SU-DHL-6 (cell line): ENCODE data around the gene SUDS3.
A peak's percentile ranks its signal among the peaks of the same experiment; 100 is the strongest.

ENCODE experiments used
- H2AFZ ChIP-seq: fragments of 200-600 bp; sonication (generic); 2 replicates; pipeline ENCODE4 v1.6.1; 2014; ENCODE audit warnings: low read depth, mild to moderate bottlenecking, moderate library complexity, mixed read lengths, antibody characterized with exemption, low read length; ENCODE audit not compliant: severe bottlenecking
- H3F3A ChIP-seq: fragments of 200-600 bp; shearing (Covaris generic); 2 replicates; pipeline ENCODE4 v1.6.0; 2016; ENCODE audit warnings: antibody characterized with exemption, mild to moderate bottlenecking; ENCODE audit not compliant: insufficient read depth
- H3K27ac ChIP-seq: fragments of 200-600 bp; sonication (generic); 2 replicates; pipeline ENCODE4 v1.5.1; 2016; ENCODE audit warnings: low read depth, mild to moderate bottlenecking, low read length, moderate library complexity, mixed read lengths
- H3K27me3 ChIP-seq: fragments of 200-600 bp; sonication (generic), shearing (Covaris generic); 2 replicates; pipeline ENCODE4 v1.6.0; 2014; ENCODE audit warnings: mild to moderate bottlenecking, low read length
- H3K36me3 ChIP-seq: fragments of 200-600 bp; sonication (generic); 2 replicates; pipeline ENCODE4 v1.6.1; 2014; ENCODE audit warnings: mild to moderate bottlenecking, low read length, mixed read lengths
- H3K4me2 ChIP-seq: fragments of 300-600, 200-600 bp; shearing (Covaris generic), sonication (generic); 2 replicates; pipeline ENCODE4 v1.6.0; 2014; ENCODE audit warnings: low read length, low read depth, mild to moderate bottlenecking; ENCODE audit not compliant: poor library complexity, severe bottlenecking
- H3K4me3 ChIP-seq: fragments of 200-600 bp; sonication (generic); 2 replicates; pipeline ENCODE4 v1.5.1; 2014; ENCODE audit warnings: antibody characterized with exemption, low read length, mild to moderate bottlenecking, mixed read lengths; ENCODE audit not compliant: insufficient read depth, poor library complexity, severe bottlenecking
- H3K79me2 ChIP-seq: fragments of 200-600 bp; sonication (generic); 2 replicates; pipeline ENCODE4 v1.6.1; 2014; ENCODE audit warnings: mild to moderate bottlenecking, low read length, moderate library complexity; ENCODE audit not compliant: insufficient read depth
- H3K9ac ChIP-seq: fragments of 200-600 bp; sonication (generic); 2 replicates; pipeline ENCODE4 v1.7.0; 2014; ENCODE audit warnings: mild to moderate bottlenecking, low read length
- H3K9me2 ChIP-seq: fragments of 200-600 bp; sonication (generic); replicated peaks from 2 replicates; pipeline ENCODE4 v1.6.1; 2014; ENCODE audit warnings: low read length; ENCODE audit not compliant: insufficient read depth
- H3K9me3 ChIP-seq: fragments of 200-600 bp; sonication (generic); 2 replicates; pipeline ENCODE4 v1.6.1; 2014; ENCODE audit warnings: low read length, mixed read lengths; ENCODE audit not compliant: insufficient read depth
- H4K20me1 ChIP-seq: fragments of 200-600 bp; sonication (generic); 2 replicates; pipeline ENCODE4 v1.6.1; 2014; ENCODE audit warnings: low read depth, mild to moderate bottlenecking, antibody characterized with exemption, low read length, moderate library complexity, mixed read lengths
- CTCF ChIP-seq: fragments of 200-600 bp; sonication (generic); IDR thresholded peaks from one replicate; pipeline ENCODE4 v1.5.1; 2017; ENCODE audit warnings: antibody characterized with exemption, mild to moderate bottlenecking, low read length, moderate library complexity; ENCODE audit not compliant: insufficient read depth, poor library complexity, severe bottlenecking
- EZH2phosphoT487 ChIP-seq: fragments of 200-600 bp; sonication (generic), shearing (Covaris generic); conservative IDR thresholded peaks from 2 replicates; pipeline ENCODE4 v1.6.1; 2018; ENCODE audit warnings: mild to moderate bottlenecking, antibody characterized with exemption, low read length, moderate library complexity, mixed read lengths

Gene SUDS3

GRCh38 chr12:118361889-118362288 lies 14.5 kb upstream of the SUDS3 start:
- Histone ChIP-seq H3K27me3 (no peaks in the 10 kb centered on the region), H3K79me2 (peaks cover 42% of the 10 kb centered on the region)

GRCh38 chr12:118368821-118369220 lies 7.5 kb upstream of the SUDS3 start:
- H3K4me2 ChIP-seq, result no peak overlapping the region
- no peak overlapping the region for H3K9ac ChIP-seq
- H3K79me2 ChIP-seq, result peaks cover 34% of the 10 kb centered on the region; the same call in 1 of the 2 replicates
- no peaks in the 10 kb centered on the region for H3K9me3 ChIP-seq
- no peaks in the 10 kb centered on the region for H3K9me2 ChIP-seq
- no peak overlapping the region for H3K27ac ChIP-seq
- no peak for TF ChIP-seq EZH2phosphoT487
- no peak for TF ChIP-seq CTCF
- no peaks in the 10 kb centered on the region for H3K36me3 ChIP-seq
- no peak overlapping the region for H3K4me3 ChIP-seq
- H2AFZ ChIP-seq, result no peak overlapping the region
- no peaks in the 10 kb centered on the region for H3K27me3 ChIP-seq
- no peaks in the 10 kb centered on the region for H4K20me1 ChIP-seq
- peaks cover 8% of the 10 kb centered on the region; the same call in 1 of the 2 replicates for H3F3A ChIP-seq

More at GRCh38 chr12:118361889-118362288, 14.5 kb upstream of the SUDS3 start:
- no peaks in the 10 kb centered on the region for H3K36me3 ChIP-seq
- no peak overlapping the region for H3K27ac ChIP-seq
- H3K4me3 ChIP-seq, result no peak overlapping the region
- no peak overlapping the region for H2AFZ ChIP-seq
- no peak for TF ChIP-seq EZH2phosphoT487
- TF ChIP-seq CTCF, result no peak
- no peaks in the 10 kb centered on the region for H3K9me2 ChIP-seq
- no peaks in the 10 kb centered on the region for H3K9me3 ChIP-seq
- no peak overlapping the region for H3K9ac ChIP-seq
- no peaks in the 10 kb centered on the region for H4K20me1 ChIP-seq
- H3K4me2 ChIP-seq, result no peak overlapping the region
- peaks cover 32% of the 10 kb centered on the region for H3F3A ChIP-seq

- H3K27ac ChIP-seq, result no peak overlapping the region
- no peaks in the 10 kb centered on the region for H3K9me2 ChIP-seq
- H3F3A ChIP-seq, result peaks cover 24% of the 10 kb centered on the region
- no peaks in the 10 kb centered on the region for H3K36me3 ChIP-seq
- no peak for TF ChIP-seq CTCF
- TF ChIP-seq EZH2phosphoT487, result no peak
- H3K79me2 ChIP-seq, result peaks cover 29% of the 10 kb centered on the region; the same call in 1 of the 2 replicates
- no peaks in the 10 kb centered on the region for H4K20me1 ChIP-seq
- H2AFZ ChIP-seq, result no peak overlapping the region
- H3K9ac ChIP-seq, result no peak overlapping the region
- H3K4me2 ChIP-seq, result peak overlapping the region; percentile 86
- no peaks in the 10 kb centered on the region for H3K9me3 ChIP-seq
- H3K27me3 ChIP-seq, result no peaks in the 10 kb centered on the region
- no peak overlapping the region for H3K4me3 ChIP-seq
These were observed 5.8 kb upstream of the SUDS3 start for GRCh38 chr12:118370601-118371000.
